ENCODE results near the gene UBE3C.

Gene UBE3C

GRCh38 chr7:157189405-157189804, 50.7 kb downstream of the UBE3C start:
- no peak overlapping the region for H3K4me3 ChIP-seq (replicated peaks; ENCODE audit: low read depth, low read length)
- no peak for DNase-seq (ENCODE audit: extremely low read depth, low read depth)
- no peak for TF ChIP-seq CTCF (IDR thresholded peaks at IDR 0.05; ENCODE audit: low read depth, low read length, missing control alignments)

GRCh38 chr7:157192861-157193260, 54.1 kb downstream of the UBE3C start:
- TF ChIP-seq CTCF (IDR thresholded peaks at IDR 0.05; ENCODE audit: low read depth, low read length, missing control alignments): no peak
- no peak overlapping the region for H3K4me3 ChIP-seq (replicated peaks; ENCODE audit: low read depth, low read length)
- DNase-seq (ENCODE audit: extremely low read depth, low read depth): no peak

- TF ChIP-seq CTCF (IDR thresholded peaks at IDR 0.05; ENCODE audit: low read depth, low read length, missing control alignments): no peak
- H3K4me3 ChIP-seq (replicated peaks; ENCODE audit: low read depth, low read length): no peak overlapping the region
- DNase-seq (ENCODE audit: extremely low read depth, low read depth): no peak
Measured at GRCh38 chr7:157193274-157193673, 54.5 kb downstream of the UBE3C start.

- no peak for TF ChIP-seq CTCF (IDR thresholded peaks at IDR 0.05; ENCODE audit: low read depth, low read length, missing control alignments)
Measured at GRCh38 chr7:157194948-157195347, 56.2 kb downstream of the UBE3C start.

GRCh38 chr7:157195868-157196267, 57.1 kb downstream of the UBE3C start:
- DNase-seq (ENCODE audit: extremely low read depth, low read depth): no peak
- no peak overlapping the region for H3K4me3 ChIP-seq (replicated peaks; ENCODE audit: low read depth, low read length)
- TF ChIP-seq CTCF (IDR thresholded peaks at IDR 0.05; ENCODE audit: low read depth, low read length, missing control alignments): no peak

More at GRCh38 chr7:157194948-157195347, 56.2 kb downstream of the UBE3C start:
- DNase-seq (ENCODE audit: extremely low read depth, low read depth): no peak
- H3K4me3 ChIP-seq (replicated peaks; ENCODE audit: low read depth, low read length): no peak overlapping the region

GRCh38 chr7:157204134-157204533, 65.4 kb downstream of the UBE3C start:
- TF ChIP-seq CTCF (IDR thresholded peaks at IDR 0.05; ENCODE audit: low read depth, low read length, missing control alignments): no peak
- no peak for DNase-seq (ENCODE audit: extremely low read depth, low read depth)
- no peak overlapping the region for H3K4me3 ChIP-seq (replicated peaks; ENCODE audit: low read depth, low read length)

- no peak for DNase-seq (ENCODE audit: extremely low read depth, low read depth)
- H3K4me3 ChIP-seq (replicated peaks; ENCODE audit: low read depth, low read length): no peak overlapping the region
- TF ChIP-seq CTCF (IDR thresholded peaks at IDR 0.05; ENCODE audit: low read depth, low read length, missing control alignments): no peak
Measured at GRCh38 chr7:157205438-157205837, 66.7 kb downstream of the UBE3C start.
